Measurements from ENCODE around the gene AFTPH.
A peak's percentile ranks its signal among the peaks of the same experiment; 100 is the strongest.

AFTPH gene

GRCh38 chr2:64488050-64488974 is 35.8 kb upstream of the AFTPH start:
- TF ChIP-seq, protein P1, sequence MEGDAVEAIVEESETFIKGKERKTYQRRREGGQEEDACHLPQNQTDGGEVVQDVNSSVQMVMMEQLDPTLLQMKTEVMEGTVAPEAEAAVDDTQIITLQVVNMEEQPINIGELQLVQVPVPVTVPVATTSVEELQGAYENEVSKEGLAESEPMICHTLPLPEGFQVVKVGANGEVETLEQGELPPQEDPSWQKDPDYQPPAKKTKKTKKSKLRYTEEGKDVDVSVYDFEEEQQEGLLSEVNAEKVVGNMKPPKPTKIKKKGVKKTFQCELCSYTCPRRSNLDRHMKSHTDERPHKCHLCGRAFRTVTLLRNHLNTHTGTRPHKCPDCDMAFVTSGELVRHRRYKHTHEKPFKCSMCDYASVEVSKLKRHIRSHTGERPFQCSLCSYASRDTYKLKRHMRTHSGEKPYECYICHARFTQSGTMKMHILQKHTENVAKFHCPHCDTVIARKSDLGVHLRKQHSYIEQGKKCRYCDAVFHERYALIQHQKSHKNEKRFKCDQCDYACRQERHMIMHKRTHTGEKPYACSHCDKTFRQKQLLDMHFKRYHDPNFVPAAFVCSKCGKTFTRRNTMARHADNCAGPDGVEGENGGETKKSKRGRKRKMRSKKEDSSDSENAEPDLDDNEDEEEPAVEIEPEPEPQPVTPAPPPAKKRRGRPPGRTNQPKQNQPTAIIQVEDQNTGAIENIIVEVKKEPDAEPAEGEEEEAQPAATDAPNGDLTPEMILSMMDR (conservative IDR thresholded peaks at IDR 0.05; ENCODE audit: low read length) = peak; percentile 90
- H3K4me3 ChIP-seq (ENCODE audit: low read length) = no peak overlapping the region
- peak; percentile 38 for DNase-seq (ENCODE audit: low read depth)

DNA sequence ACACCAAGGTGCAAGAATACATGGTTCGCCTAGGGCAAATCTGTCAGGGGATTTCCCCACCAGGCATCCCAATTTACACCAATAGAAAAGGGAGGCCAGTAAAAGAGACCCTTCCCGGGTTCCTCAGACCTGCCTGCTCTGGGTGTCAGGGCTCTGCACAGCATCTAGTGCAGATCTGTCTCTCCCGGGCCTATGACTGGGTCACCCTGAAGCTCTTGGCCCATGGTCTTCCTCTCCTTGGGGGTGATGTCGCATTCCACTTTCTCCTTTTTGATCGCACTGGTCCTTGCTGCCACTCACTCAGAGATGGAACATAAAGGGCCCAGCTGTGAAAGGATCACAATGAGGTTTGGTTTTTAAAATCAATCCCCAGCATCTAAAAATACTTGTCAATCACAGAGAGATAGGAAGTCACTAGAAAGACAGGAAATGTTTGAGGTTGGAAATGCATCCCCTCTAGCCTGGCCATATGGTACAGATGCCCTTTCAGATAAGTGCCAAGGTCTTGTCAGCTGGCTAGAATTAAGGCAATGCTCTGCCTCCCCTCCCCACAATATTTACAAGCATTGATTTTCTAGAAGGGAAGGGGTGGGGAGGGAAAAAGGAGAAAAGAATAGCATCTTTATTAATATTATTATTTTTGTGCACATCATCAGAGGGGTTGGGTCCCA is 34.9 kb upstream of the AFTPH start:
- no peak overlapping the region for H3K4me3 ChIP-seq (ENCODE audit: low read length)
- DNase-seq (ENCODE audit: low read depth) = no peak
- TF ChIP-seq, protein P1 (conservative IDR thresholded peaks at IDR 0.05; ENCODE audit: low read length) = no peak

DNA sequence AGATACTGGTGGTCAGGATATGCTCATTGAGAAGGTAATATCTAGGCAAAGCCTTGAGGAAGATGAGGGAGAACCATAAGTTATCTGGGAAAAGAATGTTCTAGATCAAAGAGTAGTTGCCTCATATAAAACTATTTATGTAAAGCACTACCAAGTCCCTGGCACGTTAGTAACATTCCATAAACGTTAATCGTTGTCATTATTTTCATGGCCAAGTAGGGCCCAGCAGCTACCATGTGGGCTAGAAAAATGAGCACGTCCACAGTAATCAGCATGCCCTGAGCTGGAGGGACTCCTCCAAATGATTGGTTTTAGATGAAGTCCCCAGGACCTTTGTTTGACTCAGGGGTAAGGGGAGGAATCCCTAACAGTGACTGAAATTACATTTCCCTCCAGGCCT is 32.7 kb upstream of the AFTPH start:
- peak; percentile 59 for DNase-seq (ENCODE audit: low read depth)
- TF ChIP-seq, protein P1 (conservative IDR thresholded peaks at IDR 0.05; ENCODE audit: low read length) = no peak

GRCh38 chr2:64492272-64492671 is 31.9 kb upstream of the AFTPH start:
- no peak for DNase-seq (ENCODE audit: low read depth)
- no peak overlapping the region for H3K4me3 ChIP-seq (ENCODE audit: low read length)
- TF ChIP-seq, protein P1 (conservative IDR thresholded peaks at IDR 0.05; ENCODE audit: low read length) = no peak

More for the DNA sequence above, 32.7 kb upstream of the AFTPH start:
- H3K4me3 ChIP-seq (ENCODE audit: low read length) = no peak overlapping the region

DNA sequence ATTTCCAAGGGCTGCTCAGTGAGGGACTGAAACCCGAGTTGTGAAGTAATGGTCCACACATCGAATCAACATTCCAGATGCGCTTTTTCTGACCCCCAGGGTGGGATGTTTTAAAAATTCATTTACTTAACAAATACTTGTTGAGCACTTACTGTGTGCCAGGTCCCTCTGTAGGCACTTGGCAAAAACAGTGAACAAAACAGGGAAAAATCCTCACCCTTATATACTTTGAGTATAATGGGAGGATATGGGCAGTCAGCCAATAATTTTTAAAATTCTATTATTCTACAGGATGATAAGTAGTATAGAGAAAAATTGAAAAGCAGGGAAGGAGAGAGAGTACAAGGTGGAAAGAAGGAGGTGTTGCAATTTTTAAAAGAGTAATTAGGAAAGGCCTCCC is 31.3 kb upstream of the AFTPH start:
- DNase-seq (ENCODE audit: low read depth) = no peak
- TF ChIP-seq, protein P1 (conservative IDR thresholded peaks at IDR 0.05; ENCODE audit: low read length) = no peak
- no peak overlapping the region for H3K4me3 ChIP-seq (ENCODE audit: low read length)

DNA sequence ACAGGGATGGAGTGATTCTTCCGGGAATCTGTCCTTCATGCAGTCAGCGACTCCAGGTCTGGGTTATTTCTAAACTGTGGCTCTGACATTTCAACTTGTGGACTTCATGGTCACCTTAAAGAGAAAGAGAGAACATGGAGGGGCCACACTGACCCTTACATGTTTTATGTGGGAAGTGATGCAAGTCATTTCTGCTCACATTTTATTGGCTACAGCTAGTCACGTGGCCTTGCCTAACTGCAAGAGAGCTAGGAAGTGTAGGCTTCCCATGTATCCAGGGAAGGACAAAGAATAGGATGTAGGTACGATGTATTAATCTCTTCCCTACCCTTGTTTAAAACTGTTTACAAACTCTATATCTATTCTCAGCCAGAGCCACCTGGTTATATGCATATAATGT is 30.3 kb upstream of the AFTPH start:
- DNase-seq (ENCODE audit: low read depth) = no peak
- TF ChIP-seq, protein P1 (conservative IDR thresholded peaks at IDR 0.05; ENCODE audit: low read length) = no peak

More for the DNA sequence above, 30.3 kb upstream of the AFTPH start:
- no peak overlapping the region for H3K4me3 ChIP-seq (ENCODE audit: low read length)

Measured in AG10803 (cell line).